ENCODE measurements around the gene AQP12B. TPM values are rescaled to one million over a fixed set of nuclear protein-coding genes. Genes with fewer than 3 reads are reported as not detected.
"Not testable (repeated sequence)": the region's sequence is repeated elsewhere in the genome, so short reads cannot be mapped to it uniquely, and the experiment has no call there.

AQP12B gene
- total RNA-seq, 1 experiment from 2014 or later, result not detected

GRCh38 chr2:240685771-240686371, 3.2 kb upstream of the AQP12B start:
- no peaks in the 10 kb centered on the region for H3K9me3 ChIP-seq
- H3K36me3 Mint-ChIP-seq (ENCODE audit: insufficient read depth, unreplicated experiment), result no peaks in the 10 kb centered on the region
- intact Hi-C loops (cut with micrococcal nuclease; ENCODE audit: unreplicated experiment), result no loop called here
- no TSS peak for BruUV-seq (replicated peaks)
- CTCF ChIA-PET, result no interaction called here
- no peak overlapping the region for H3K4me3 Mint-ChIP-seq (ENCODE audit: unreplicated experiment)
- TF ChIP-seq CTCF (IDR thresholded peaks at IDR 0.05; ENCODE audit: insufficient read depth in 1 of 2, low read depth in 1 of 2, low read length in 1 of 2, severe bottlenecking in 1 of 2, unreplicated experiment in 1 of 2), result no peak
- no peak overlapping the region for H3K27ac Mint-ChIP-seq (ENCODE audit: unreplicated experiment)
- POLR2A ChIA-PET, result no interaction called here
- H3K4me3 ChIP-seq (ENCODE audit: low read depth, low read length), result no peak overlapping the region
- H3K27me3 Mint-ChIP-seq (ENCODE audit: insufficient read depth, unreplicated experiment), result no peaks in the 10 kb centered on the region
- no peaks in the 10 kb centered on the region for H3K36me3 ChIP-seq (ENCODE audit: control insufficient read depth, insufficient read depth, low read length)
- H3K27me3 ChIP-seq (replicated peaks; ENCODE audit: control insufficient read depth, insufficient read depth, low read length), result no peaks in the 10 kb centered on the region
- no peaks in the 10 kb centered on the region for H3K4me1 Mint-ChIP-seq (ENCODE audit: low read depth, unreplicated experiment)
- peak in 1 of 2 experiments; percentile 45 for DNase-seq
- H3K4me1 ChIP-seq, result peaks cover 9% of the 10 kb centered on the region; the same call in 1 of the 2 replicates
- no peaks in the 10 kb centered on the region for H3K9me3 Mint-ChIP-seq (ENCODE audit: unreplicated experiment)

- H3K4me3 Mint-ChIP-seq (ENCODE audit: unreplicated experiment); H3K9me3 ChIP-seq; H3K9me3 Mint-ChIP-seq (ENCODE audit: unreplicated experiment); H3K4me3 ChIP-seq (ENCODE audit: low read depth, low read length); DNase-seq; BruUV-seq (replicated peaks); H3K4me1 ChIP-seq; H3K27ac Mint-ChIP-seq (ENCODE audit: unreplicated experiment); H3K36me3 Mint-ChIP-seq (ENCODE audit: insufficient read depth, unreplicated experiment); H3K27me3 Mint-ChIP-seq (ENCODE audit: insufficient read depth, unreplicated experiment); POLR2A ChIA-PET; CTCF ChIA-PET; H3K4me1 Mint-ChIP-seq (ENCODE audit: low read depth, unreplicated experiment); H3K36me3 ChIP-seq (ENCODE audit: control insufficient read depth, insufficient read depth, low read length); intact Hi-C loops (cut with micrococcal nuclease; ENCODE audit: unreplicated experiment); H3K27me3 ChIP-seq (replicated peaks; ENCODE audit: control insufficient read depth, insufficient read depth, low read length): not testable (repeated sequence)
These were observed 1.5 kb upstream of the AQP12B start for GRCh38 chr2:240683980-240684728.

- H3K9me3 Mint-ChIP-seq (ENCODE audit: unreplicated experiment); H3K4me1 Mint-ChIP-seq (ENCODE audit: low read depth, unreplicated experiment); H3K4me1 ChIP-seq; H3K36me3 ChIP-seq (ENCODE audit: control insufficient read depth, insufficient read depth, low read length); H3K9me3 ChIP-seq; POLR2A ChIA-PET; H3K27ac Mint-ChIP-seq (ENCODE audit: unreplicated experiment); intact Hi-C loops (cut with micrococcal nuclease; ENCODE audit: unreplicated experiment); H3K27me3 Mint-ChIP-seq (ENCODE audit: insufficient read depth, unreplicated experiment); CTCF ChIA-PET; DNase-seq; H3K4me3 ChIP-seq (ENCODE audit: low read depth, low read length); H3K27me3 ChIP-seq (replicated peaks; ENCODE audit: control insufficient read depth, insufficient read depth, low read length); H3K4me3 Mint-ChIP-seq (ENCODE audit: unreplicated experiment); BruUV-seq (replicated peaks); H3K36me3 Mint-ChIP-seq (ENCODE audit: insufficient read depth, unreplicated experiment): not testable (repeated sequence)
These were observed 769 bp upstream of the AQP12B start for GRCh38 chr2:240683329-240683979.

GRCh38 chr2:240680185-240680584, 2.5 kb downstream of the AQP12B start:
- H3K27me3 Mint-ChIP-seq (ENCODE audit: insufficient read depth, unreplicated experiment), result not testable (repeated sequence)

GRCh38 chr2:240678909-240679308, 3.8 kb downstream of the AQP12B start:
- H3K4me3 ChIP-seq (ENCODE audit: low read depth, low read length); H3K4me1 ChIP-seq; H3K27me3 ChIP-seq (replicated peaks; ENCODE audit: control insufficient read depth, insufficient read depth, low read length); H3K4me1 Mint-ChIP-seq (ENCODE audit: low read depth, unreplicated experiment); H3K36me3 Mint-ChIP-seq (ENCODE audit: insufficient read depth, unreplicated experiment); BruUV-seq (replicated peaks); H3K9me3 ChIP-seq; DNase-seq; H3K27me3 Mint-ChIP-seq (ENCODE audit: insufficient read depth, unreplicated experiment); POLR2A ChIA-PET; H3K27ac Mint-ChIP-seq (ENCODE audit: unreplicated experiment); H3K9me3 Mint-ChIP-seq (ENCODE audit: unreplicated experiment); CTCF ChIA-PET; H3K4me3 Mint-ChIP-seq (ENCODE audit: unreplicated experiment); H3K36me3 ChIP-seq (ENCODE audit: control insufficient read depth, insufficient read depth, low read length); intact Hi-C loops (cut with micrococcal nuclease; ENCODE audit: unreplicated experiment): not testable (repeated sequence)

More at GRCh38 chr2:240680185-240680584, 2.5 kb downstream of the AQP12B start:
- H3K27ac Mint-ChIP-seq (ENCODE audit: unreplicated experiment); DNase-seq; H3K9me3 ChIP-seq; H3K9me3 Mint-ChIP-seq (ENCODE audit: unreplicated experiment); H3K4me3 ChIP-seq (ENCODE audit: low read depth, low read length); H3K4me1 ChIP-seq; H3K36me3 Mint-ChIP-seq (ENCODE audit: insufficient read depth, unreplicated experiment); H3K27me3 ChIP-seq (replicated peaks; ENCODE audit: control insufficient read depth, insufficient read depth, low read length); BruUV-seq (replicated peaks); CTCF ChIA-PET; POLR2A ChIA-PET; H3K4me1 Mint-ChIP-seq (ENCODE audit: low read depth, unreplicated experiment); H3K36me3 ChIP-seq (ENCODE audit: control insufficient read depth, insufficient read depth, low read length); H3K4me3 Mint-ChIP-seq (ENCODE audit: unreplicated experiment); intact Hi-C loops (cut with micrococcal nuclease; ENCODE audit: unreplicated experiment): not testable (repeated sequence)

GRCh38 chr2:240678043-240678442, 4.6 kb downstream of the AQP12B start:
- H3K4me3 ChIP-seq (ENCODE audit: low read depth, low read length); BruUV-seq (replicated peaks); CTCF ChIA-PET; H3K36me3 Mint-ChIP-seq (ENCODE audit: insufficient read depth, unreplicated experiment); H3K27me3 Mint-ChIP-seq (ENCODE audit: insufficient read depth, unreplicated experiment); POLR2A ChIA-PET; H3K4me3 Mint-ChIP-seq (ENCODE audit: unreplicated experiment); H3K4me1 ChIP-seq; H3K9me3 Mint-ChIP-seq (ENCODE audit: unreplicated experiment); H3K4me1 Mint-ChIP-seq (ENCODE audit: low read depth, unreplicated experiment); H3K9me3 ChIP-seq; H3K36me3 ChIP-seq (ENCODE audit: control insufficient read depth, insufficient read depth, low read length); H3K27me3 ChIP-seq (replicated peaks; ENCODE audit: control insufficient read depth, insufficient read depth, low read length); intact Hi-C loops (cut with micrococcal nuclease; ENCODE audit: unreplicated experiment); H3K27ac Mint-ChIP-seq (ENCODE audit: unreplicated experiment); DNase-seq: not testable (repeated sequence)
